Nephron progenitor cell (in vitro differentiated cells): ENCODE results near the gene NDFIP2.
A peak's percentile ranks its signal among the peaks of the same experiment; 100 is the strongest.

Experiments used
- DNase-seq: peaks from one replicate; pipeline ENCODE4 v3.0.0; 2021
- H3K27ac Mint-ChIP-seq: 2 replicates; pipeline ENCODE4 v1.8.0; 2021; ENCODE audit warnings: mild to moderate bottlenecking, moderate library complexity, mixed read lengths
- H3K27me3 Mint-ChIP-seq: 2 replicates; pipeline ENCODE4 v1.8.0; 2021; ENCODE audit warnings: mild to moderate bottlenecking, low read depth, mixed read lengths; ENCODE audit not compliant: poor library complexity
- H3K36me3 Mint-ChIP-seq: 2 replicates; pipeline ENCODE4 v1.8.0; 2021; ENCODE audit warnings: low read depth, mixed read lengths
- H3K4me1 Mint-ChIP-seq: 2 replicates; pipeline ENCODE4 v1.8.0; 2021; ENCODE audit warnings: mixed read lengths
- H3K4me3 Mint-ChIP-seq: 2 replicates; pipeline ENCODE4 v1.8.0; 2021; ENCODE audit warnings: mild to moderate bottlenecking, moderate library complexity, mixed read lengths
- H3K9me3 Mint-ChIP-seq: 2 replicates; pipeline ENCODE4 v1.8.0; 2021; ENCODE audit warnings: mild to moderate bottlenecking, moderate library complexity, mixed read lengths
- TF ChIP-seq, protein P1 (sequence below): fragments of 200-600 bp; sonication (generic); IDR thresholded peaks from 2 replicates; pipeline ENCODE4 v1.5.0; 2021; ENCODE audit warnings: antibody characterized with exemption

Gene NDFIP2

DNA sequence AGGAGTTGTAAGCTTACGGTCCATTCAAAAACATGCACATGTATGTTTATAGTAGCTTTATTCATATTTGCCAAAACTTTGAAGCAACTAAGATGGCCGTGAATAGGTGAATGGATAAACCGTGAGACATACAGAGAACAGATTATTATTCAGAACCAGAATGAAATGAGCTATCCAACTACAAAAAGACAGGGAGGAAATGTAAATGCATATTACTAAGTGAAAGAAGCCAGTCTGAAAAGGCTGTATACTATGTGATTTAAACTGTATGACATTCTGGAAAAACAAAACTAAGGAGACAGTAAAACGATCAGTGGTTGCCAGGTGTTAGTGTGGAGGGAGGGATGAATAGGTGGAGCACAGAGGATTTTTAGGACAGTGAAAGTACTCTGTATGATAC is 19.9 kb downstream of the NDFIP2 start:
- DNase-seq = no peak
- no peaks in the 10 kb centered on the region for H3K27me3 Mint-ChIP-seq
- peak overlapping the region; percentile 1 for H3K27ac Mint-ChIP-seq
- H3K4me3 Mint-ChIP-seq = no peak overlapping the region
- TF ChIP-seq, protein P1, sequence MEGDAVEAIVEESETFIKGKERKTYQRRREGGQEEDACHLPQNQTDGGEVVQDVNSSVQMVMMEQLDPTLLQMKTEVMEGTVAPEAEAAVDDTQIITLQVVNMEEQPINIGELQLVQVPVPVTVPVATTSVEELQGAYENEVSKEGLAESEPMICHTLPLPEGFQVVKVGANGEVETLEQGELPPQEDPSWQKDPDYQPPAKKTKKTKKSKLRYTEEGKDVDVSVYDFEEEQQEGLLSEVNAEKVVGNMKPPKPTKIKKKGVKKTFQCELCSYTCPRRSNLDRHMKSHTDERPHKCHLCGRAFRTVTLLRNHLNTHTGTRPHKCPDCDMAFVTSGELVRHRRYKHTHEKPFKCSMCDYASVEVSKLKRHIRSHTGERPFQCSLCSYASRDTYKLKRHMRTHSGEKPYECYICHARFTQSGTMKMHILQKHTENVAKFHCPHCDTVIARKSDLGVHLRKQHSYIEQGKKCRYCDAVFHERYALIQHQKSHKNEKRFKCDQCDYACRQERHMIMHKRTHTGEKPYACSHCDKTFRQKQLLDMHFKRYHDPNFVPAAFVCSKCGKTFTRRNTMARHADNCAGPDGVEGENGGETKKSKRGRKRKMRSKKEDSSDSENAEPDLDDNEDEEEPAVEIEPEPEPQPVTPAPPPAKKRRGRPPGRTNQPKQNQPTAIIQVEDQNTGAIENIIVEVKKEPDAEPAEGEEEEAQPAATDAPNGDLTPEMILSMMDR = no peak
- H3K9me3 Mint-ChIP-seq = peaks cover 25% of the 10 kb centered on the region
- peaks cover 30% of the 10 kb centered on the region for H3K36me3 Mint-ChIP-seq
- peaks cover under 1% of the 10 kb centered on the region for H3K4me1 Mint-ChIP-seq

DNA sequence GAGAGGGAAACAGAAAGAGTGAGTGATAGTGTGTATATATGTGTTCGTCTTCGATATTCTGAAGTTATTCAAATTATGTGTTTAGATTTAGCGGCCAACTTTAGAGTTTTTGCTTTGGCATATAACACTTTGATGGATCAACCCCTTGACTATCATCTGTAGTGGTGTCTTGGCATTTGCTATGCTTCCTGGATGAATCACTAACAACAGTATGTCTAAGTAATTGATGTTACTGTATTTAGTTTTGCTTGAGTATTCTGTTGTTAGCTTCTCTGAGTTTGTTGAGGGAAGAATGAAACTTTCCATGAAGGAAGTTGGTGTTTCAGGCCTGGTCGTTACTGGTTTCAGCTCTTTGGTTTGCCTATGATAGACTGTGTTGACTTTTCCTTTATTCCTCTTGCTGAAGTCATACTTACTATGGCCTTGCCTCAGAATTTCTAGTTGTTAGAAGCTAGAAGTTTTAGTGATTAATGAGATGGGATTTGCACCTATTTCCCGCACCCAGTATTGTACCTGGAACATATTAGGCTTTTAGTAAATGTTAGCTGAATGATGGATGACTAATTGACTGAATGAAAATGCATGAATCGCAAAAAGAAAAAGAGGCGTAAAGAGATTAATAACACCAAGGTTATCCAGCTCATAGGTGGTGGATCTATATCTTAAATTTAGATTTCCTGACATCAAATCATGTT is 20.7 kb downstream of the NDFIP2 start:
- H3K27me3 Mint-ChIP-seq = no peaks in the 10 kb centered on the region
- DNase-seq = no peak
- H3K4me1 Mint-ChIP-seq = no peaks in the 10 kb centered on the region
- TF ChIP-seq, protein P1 = no peak
- H3K36me3 Mint-ChIP-seq = peaks cover 30% of the 10 kb centered on the region
- peaks cover 25% of the 10 kb centered on the region for H3K9me3 Mint-ChIP-seq
- no peak overlapping the region for H3K4me3 Mint-ChIP-seq
- H3K27ac Mint-ChIP-seq = peak overlapping the region; percentile 1

DNA sequence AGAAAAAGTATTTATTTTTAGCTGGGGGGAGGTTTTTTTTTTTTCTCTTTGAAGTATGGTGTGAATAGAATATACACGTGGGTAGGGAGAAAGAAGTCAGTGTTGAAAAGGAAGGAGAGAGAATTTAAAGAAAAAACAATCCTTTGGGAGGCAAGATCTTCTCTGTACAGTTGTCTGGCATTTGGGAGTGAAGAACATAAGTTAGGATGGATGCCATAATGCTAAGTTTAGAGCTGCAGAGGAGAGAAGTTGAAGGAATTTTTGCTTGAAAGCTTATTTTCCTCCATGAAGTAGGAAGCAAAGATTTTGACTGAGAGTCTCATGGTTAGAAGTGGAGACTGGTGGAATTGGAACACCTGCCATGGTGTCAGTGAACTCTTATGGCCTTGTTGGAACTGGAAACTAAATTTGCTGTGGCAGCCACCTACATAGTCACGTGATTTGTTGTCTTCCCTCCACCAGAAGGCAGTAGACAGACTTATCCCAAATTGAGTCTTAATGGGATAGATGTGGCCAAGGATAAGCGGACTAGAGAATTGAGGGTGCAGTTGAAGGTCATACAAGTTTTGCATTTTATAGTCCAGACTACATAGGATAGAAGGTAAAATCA is 22.0 kb downstream of the NDFIP2 start:
- peaks cover 19% of the 10 kb centered on the region for H3K9me3 Mint-ChIP-seq
- H3K27ac Mint-ChIP-seq = peak overlapping the region; percentile 31
- peaks cover 24% of the 10 kb centered on the region for H3K36me3 Mint-ChIP-seq
- H3K27me3 Mint-ChIP-seq = no peaks in the 10 kb centered on the region
- TF ChIP-seq, protein P1 = no peak
- H3K4me3 Mint-ChIP-seq = no peak overlapping the region
- H3K4me1 Mint-ChIP-seq = no peaks in the 10 kb centered on the region
- no peak for DNase-seq

DNA sequence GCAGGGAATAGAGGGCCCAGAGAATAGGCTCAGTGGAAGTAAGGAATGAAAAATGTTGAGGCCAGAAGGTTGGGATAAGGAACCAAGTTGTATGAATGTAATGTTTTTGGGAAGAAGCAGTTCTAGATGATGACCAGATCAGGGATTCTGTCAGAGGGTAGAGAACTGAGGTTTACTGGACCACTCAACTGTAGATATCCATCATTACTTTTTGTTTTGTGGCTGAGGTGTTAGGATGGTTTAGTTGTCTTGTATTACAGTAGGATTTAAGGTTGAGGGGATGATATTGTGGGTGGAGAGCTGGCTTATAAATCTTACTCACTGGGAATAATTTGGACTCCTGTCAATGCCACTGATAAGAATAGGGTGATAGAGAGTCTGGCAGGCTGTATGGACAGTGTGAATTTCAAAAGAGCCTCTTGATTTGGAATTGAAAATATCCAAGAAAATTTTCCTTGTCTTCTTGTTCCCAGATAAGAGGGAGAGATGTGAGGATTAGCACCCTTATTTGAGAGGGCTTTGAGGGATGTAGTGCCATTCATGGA is 22.6 kb downstream of the NDFIP2 start:
- H3K4me3 Mint-ChIP-seq = no peak overlapping the region
- peaks cover 19% of the 10 kb centered on the region for H3K36me3 Mint-ChIP-seq
- H3K4me1 Mint-ChIP-seq = no peaks in the 10 kb centered on the region
- H3K27ac Mint-ChIP-seq = peak overlapping the region; percentile 6
- H3K9me3 Mint-ChIP-seq = peaks cover 16% of the 10 kb centered on the region
- no peaks in the 10 kb centered on the region for H3K27me3 Mint-ChIP-seq
- TF ChIP-seq, protein P1 = no peak
- DNase-seq = no peak

DNA sequence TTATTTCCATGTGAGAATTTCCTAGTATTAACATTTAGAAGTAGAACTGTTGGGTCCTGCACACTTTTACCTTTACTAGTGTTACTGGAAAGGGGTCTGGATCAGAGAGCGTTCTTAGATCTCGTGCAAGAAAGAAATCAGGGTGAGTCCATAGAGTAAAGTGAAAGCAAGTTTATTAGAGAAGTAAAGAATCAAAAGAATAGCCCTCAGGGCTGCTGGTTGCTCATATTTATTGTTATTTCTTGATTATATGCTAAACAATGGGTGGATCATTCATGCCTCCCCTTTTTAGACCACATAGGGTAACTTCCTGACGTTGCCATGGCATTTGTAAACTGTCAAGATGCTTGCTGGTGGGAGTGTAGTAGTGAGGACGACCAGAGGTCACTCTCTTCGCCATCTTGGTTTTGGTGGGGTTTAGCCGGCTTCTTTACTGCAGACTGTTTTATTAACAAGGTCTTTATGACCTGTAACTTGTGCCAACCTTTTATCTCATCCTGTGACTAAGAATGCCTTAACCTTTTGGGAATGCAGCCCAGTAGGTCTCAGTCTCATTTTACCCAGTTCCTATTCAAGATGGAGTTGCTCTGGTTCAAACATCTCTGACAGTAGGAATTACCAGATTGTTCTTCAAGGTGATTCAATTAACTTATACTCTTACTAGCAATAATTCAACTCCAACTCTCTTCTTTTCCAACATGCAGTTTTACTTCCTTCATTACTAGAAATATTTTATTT is 27.4 kb downstream of the NDFIP2 start:
- Mint-ChIP-seq H3K4me1 (peaks cover 2% of the 10 kb centered on the region), H3K9me3 (no peaks in the 10 kb centered on the region), H3K27me3 (no peaks in the 10 kb centered on the region), H3K36me3 (peaks cover 17% of the 10 kb centered on the region), H3K4me3 (no peak overlapping the region), H3K27ac (no peak overlapping the region)
- DNase-seq = no peak
- TF ChIP-seq, protein P1 = no peak
